ENCODE results near the gene GRM4.

The GRM4 gene

DNA sequence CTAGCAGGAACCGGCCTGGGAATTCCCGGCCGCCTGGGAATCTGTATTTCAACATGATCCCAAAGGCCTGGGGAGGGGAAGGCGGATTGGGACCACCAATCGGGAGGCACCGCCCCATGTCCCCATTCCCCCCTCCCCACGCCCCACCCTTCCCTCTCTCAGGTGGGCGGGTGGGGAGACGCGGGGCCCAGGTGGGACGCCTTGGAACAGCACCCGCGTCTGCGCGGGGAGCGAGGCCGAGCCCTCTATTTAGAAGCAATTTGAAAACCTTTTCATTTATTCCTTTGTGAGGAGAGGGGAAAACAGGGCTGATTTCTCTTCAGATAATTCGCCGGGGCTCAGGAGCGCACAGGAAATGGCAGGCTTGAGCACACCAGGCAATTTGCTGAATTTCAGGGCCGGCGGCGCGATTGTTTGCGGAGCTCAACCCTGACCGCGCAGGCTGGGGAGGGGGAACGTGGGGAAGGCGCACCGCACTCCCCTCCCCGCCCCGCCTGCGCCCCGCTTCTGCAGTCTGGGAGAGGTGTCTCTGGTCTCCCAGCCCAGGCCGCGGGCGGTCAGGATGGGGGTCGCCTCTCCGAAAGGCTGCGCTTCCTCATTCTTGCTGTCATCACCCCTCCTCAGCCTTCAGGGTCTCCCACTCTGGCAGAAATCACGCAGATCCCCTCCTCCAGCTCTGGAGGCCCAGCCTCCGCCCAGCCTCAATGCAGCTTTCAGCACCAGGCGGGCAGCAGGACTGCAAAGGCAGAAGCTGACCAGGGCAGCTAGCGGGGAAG, 170.0 kb downstream of the GRM4 start:
- no peak for DNase-seq

DNA sequence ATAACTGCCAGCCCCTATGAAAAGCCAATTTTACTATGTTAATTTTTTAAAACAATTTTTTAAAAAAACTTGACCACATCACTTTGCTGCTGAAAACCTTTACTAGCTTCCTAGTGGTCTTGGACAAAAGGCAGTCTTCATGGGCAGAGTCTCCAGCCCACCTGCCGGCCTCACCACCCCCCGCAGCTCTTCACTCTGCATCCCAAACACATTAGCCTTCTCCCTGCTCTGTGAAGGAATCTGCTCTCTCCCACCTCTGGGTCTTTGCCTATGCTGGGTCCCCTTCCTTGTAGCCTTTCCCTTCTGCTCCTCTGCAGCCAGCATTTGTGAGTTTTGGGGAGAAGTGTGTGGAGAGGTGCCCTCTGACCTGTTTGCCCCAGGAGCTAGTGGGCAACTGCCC, 171.4 kb downstream of the GRM4 start:
- no peak for DNase-seq

GRCh38 chr6:33974030-33974429, 171.9 kb downstream of the GRM4 start:
- no peak for DNase-seq

DNA sequence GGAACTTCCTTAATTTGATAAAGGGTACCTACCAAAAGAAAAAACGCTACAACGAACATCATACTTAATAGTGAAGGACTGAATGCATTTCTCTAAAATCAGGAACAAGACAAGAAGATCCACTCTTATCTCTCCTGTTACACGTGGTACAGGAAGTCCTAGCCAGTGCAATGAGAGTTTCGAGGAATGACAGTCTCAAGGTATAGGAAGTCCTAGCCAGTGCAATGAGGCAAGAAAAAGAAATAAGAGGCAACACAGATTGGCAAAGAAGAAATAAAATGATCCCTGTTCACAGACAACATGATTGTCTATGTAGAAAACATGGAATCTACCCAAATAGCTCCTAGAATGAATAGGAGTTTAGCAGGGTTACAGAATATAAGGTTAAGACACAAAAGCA, 174.3 kb downstream of the GRM4 start:
- DNase-seq = no peak

All from activated CD4-positive, alpha-beta T cell treated with anti-CD3 and anti-CD28 coated beads, Interleukin-2, amount 50 U/mL, for 48 hours (primary cell).